ENCODE measurements around the gene TAS2R7.
A peak's percentile ranks its signal among the peaks of the same experiment; 100 is the strongest.
"Not testable (repeated sequence)": the region's sequence is repeated elsewhere in the genome, so short reads cannot be mapped to it uniquely, and the experiment has no call there.

TAS2R7 gene

GRCh38 chr12:10802587-10802986, at the start of gene TAS2R7:
Gene TAS2R7, minus strand, starts transcription at chr12:10802627. Its CDS starts 57 bp downstream, at chr12:10802570.
- DNase-seq (ENCODE audit: low spot score), result no peak

DNA sequence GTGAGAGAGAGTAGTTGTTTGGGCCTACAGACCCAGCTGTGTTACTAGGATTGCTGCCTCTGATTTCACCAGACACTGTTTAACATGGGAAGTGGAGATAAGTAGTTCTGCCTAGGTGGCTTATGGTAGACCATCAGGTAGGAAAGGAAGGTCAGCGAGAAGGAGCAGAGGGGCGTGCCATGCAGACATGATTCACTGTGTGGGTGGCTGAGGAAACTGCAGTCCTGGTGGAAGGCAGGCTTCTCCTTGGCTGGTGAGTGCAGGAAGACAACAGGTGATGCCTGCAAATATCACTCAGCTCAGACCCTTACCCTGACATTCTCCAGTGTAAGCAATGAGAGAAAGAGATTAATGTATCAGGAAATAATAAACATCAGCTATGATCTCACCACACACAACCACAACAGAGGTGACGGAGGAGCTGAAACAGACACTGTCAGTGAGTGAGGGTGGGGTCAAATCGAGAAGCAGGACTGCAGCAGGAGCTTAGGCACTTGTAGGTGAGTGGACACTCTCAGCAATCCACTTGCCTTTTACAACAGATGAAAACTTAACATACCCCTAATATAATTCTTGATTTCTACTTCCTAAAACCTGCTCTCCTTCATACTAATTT, 48.9 kb upstream of the TAS2R7 start:
- no peak for DNase-seq (ENCODE audit: low spot score)

GRCh38 chr12:10849425-10849878, 47.0 kb upstream of the TAS2R7 start, which contains the start of gene PRR4:
Gene PRR4, minus strand, starts transcription at chr12:10849475. Its CDS starts 38 bp downstream, at chr12:10849437.
- no peak for DNase-seq (ENCODE audit: low spot score)

GRCh38 chr12:10847744-10848143, 45.3 kb upstream of the TAS2R7 start:
- no peak for DNase-seq (ENCODE audit: low spot score)

DNA sequence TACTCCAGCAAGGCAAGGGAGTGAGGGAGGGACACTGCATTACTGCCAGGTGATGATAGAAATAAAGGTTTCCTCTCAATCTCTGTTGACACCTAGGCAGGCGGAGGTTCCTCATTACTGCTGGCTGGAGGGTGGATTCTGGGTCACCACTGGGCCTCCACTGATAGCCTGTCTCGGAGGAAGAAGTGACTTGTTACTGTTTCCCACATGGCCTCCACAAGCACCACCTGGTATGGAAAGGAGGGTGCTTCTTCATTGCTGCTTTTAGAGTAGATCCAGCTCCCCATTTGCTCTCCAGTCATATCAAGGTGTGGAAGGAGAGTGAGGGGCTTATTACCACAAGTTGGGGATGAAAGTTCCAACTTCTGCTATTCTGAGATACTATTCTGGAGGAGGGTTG, 40.4 kb upstream of the TAS2R7 start:
- DNase-seq (ENCODE audit: low spot score), result no peak

DNA sequence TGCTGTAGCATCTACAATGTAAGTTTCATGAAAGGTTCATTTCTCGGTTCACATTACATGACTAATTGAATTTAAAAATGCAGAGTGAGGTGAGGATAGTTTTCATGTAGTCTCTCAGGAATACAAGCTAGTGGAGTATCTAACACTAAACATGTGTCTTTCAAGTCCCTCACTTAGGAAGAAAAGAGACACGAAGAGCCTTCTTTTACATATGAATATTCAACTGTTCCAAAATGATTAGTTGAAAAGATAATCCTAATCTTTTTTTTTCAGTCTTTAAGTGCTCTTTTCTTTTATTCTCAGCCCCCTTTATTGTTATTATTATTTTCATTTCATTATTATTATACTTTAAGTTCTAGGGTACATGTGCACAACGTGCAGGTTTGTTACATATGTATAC, 36.0 kb upstream of the TAS2R7 start:
- no peak for DNase-seq (ENCODE audit: low spot score)

DNA sequence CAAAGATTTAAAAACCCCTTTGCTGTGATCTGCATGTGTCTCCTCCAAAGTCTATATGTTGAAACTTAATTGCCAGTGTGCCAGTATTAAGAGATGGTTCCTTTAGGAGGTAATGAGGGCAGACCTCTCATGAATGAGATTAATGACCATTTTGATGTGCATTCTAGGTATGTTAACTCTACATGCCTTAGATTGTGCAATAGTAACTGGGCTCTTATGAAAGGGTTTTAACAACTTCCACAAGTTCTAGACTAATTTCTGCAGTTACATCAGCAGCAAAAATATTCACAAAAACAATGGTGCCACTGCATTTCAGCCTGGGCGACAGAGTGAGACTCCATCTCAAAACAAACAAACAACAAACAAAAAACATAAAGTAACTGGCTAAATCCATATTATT, 27.6 kb upstream of the TAS2R7 start:
- DNase-seq (ENCODE audit: low spot score), result no peak

DNA sequence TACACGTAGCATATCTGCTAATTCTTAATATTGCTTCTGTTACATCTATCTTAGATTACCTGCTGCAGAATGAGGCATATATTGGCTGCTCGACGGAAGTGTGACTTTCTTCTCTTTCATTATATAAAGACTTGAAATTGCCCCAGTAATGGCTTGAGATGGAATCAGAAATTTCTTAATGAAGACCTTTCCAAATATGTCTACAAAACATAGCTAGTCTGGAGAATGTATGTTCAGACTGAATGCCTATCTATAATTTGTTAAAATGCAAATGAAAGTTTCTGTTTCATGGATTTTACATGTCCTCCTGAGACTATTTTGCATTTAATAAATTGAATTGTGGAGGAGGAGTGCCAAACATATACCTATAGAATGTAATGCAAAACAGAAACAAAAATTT, 23.8 kb upstream of the TAS2R7 start, which contains the start of gene TAS2R10:
Gene TAS2R10 (minus strand): TSS at position 101 of the 400 bp plus-strand sequence. CDS start 89 bp downstream, at position 12.
- DNase-seq (ENCODE audit: low spot score), result no peak

DNA sequence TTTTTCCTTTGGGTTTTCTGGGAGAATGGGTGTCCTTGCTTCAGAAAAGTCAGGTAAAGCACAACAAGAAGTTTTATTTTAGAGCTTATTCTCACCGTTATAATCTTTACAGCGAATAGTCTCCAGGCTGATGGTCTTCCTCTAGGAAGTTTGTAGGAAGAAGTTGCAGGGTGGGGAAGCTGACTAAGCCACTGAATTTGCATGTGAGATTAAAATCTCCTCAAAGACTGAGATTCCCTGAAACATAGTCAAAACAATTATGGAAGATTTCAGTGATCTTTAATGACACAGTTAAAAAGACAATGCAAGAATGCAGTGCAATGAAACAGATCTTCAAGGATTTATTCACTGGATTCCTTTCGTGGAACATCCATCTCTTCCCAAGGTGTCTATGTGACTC, 22.5 kb upstream of the TAS2R7 start:
- no peak for DNase-seq (ENCODE audit: low spot score)

- DNase-seq (ENCODE audit: low spot score), result no peak
These were observed 9.6 kb upstream of the TAS2R7 start for GRCh38 chr12:10811883-10812536.

- no peak for DNase-seq (ENCODE audit: low spot score)
These were observed 7.6 kb upstream of the TAS2R7 start, which contains the start of gene TAS2R9 for GRCh38 chr12:10810068-10810467. Gene TAS2R9, minus strand, starts transcription at chr12:10810168. Its CDS starts 93 bp downstream, at chr12:10810075.

- DNase-seq (ENCODE audit: low spot score), result no peak
These were observed 4.8 kb upstream of the TAS2R7 start, which contains the start of gene TAS2R8 for GRCh38 chr12:10807186-10807585. Gene TAS2R8, minus strand, starts transcription at chr12:10807286. Its CDS starts 306 bp downstream, at chr12:10806980.

DNA sequence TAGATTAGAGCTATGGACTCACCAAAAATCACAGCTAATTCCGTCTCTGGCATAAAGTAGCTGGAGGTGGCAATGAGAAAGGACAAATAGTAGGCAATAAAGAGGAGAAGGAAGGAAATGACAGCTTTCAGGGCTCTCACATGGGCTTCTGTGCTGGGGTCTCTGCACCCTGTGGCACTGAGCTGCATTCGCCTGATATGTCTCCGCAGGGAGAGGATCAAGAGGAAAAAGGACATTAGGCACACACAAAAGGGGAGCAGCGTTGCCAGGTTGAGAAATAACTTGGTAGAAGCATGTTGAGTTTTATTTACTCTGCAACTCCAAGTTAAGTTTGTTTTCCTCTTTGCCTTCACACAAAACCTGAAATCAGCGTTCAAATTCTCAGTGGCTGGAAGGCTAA, 686 bp downstream of the TAS2R7 start:
- DNase-seq (ENCODE audit: low spot score), result no peak

DNA sequence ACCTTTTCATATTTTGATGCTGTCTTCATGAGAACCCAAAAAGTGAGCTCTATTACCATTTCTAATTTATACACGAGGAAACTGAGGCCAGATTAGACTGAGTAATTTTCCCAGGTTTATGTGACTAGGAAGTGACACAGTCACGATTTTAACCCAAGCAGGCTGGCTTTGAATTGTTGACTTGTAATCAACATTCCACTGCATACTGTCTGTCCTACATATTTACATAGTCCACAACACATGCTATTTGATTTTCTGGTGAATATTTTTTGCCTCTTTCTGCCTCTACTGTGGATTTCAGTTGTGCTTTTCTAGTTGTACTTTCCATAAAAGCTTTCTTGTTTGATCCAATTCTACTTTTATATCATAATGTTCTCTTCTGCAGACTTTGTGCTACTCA, 8.2 kb downstream of the TAS2R7 start:
- DNase-seq (ENCODE audit: low spot score), result no peak

DNA sequence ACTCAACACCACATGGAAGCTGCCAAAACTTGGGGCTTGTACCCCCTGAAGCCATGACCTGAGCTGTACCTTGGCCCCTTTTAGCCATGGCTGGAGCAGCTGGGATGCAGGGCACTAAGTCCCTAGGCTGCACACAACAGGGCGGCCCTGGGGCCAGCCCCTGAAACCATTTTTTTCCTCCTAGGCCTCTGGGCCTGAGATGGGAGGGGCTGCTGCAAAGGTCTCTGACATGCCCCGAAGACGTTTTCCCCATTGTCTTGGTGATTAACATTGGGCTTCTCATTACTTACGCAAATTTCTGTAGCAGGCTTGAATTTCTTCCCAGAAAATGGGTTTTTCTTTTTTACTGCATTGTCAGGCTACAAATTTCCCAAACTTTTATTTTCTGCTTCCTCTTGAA, 10.7 kb downstream of the TAS2R7 start:
- DNase-seq (ENCODE audit: low spot score), result not testable (repeated sequence)

GRCh38 chr12:10783252-10783651, 19.2 kb downstream of the TAS2R7 start:
- no peak for DNase-seq (ENCODE audit: low spot score)

- DNase-seq (ENCODE audit: low spot score), result no peak
These were observed 23.3 kb downstream of the TAS2R7 start for GRCh38 chr12:10779103-10779502.

DNA sequence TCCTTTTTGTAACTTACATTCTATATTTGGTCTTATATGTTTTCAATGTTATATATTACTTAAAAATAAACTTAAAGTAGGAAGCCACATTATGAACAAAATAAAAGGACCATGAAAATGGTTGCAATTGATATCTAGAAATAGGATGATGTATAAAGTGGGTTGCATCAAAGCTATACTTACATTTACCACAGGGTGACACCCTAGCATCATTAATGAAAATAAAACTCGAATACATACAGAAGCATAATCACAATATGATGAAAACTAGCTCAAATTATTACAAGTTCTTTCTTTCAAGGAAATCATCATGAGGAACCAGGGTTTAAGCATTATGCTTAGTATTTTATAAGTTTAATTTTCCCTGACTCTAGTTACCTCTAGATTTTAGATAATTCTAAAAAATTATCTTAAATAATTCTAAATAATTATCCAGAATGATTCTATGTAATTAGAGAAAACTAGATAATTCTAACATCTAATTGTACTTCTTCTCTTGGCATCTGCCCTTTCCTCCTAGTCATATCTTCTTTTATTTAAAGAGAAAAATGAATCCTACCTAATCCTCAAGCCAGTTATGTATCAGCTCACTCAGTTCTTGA, 31.2 kb downstream of the TAS2R7 start:
- peak; percentile 62 for DNase-seq (ENCODE audit: low spot score)

- DNase-seq (ENCODE audit: low spot score), result no peak
These were observed 42.8 kb downstream of the TAS2R7 start for GRCh38 chr12:10759657-10760056.

DNA sequence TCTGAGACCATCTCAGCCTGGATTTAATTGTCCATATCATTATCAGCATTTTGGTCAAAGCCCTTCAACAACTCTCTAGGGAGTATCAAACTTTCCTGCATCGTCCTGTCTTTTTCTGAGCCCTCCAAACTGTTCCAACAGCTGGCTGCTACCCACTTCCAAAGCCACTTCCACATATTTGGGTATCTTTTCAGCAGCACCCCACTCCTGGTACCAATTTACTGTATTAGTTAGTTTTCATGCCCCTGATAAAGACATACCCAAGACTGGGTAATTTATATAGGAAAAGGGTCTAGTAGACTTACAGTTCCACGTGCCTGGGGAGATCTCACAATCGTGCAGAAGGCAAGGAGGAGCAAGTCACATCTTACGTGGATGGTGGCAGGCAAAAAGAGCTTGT, 46.2 kb downstream of the TAS2R7 start:
- DNase-seq (ENCODE audit: low spot score), result no peak

- DNase-seq (ENCODE audit: low spot score), result no peak
These were observed 49.4 kb downstream of the TAS2R7 start for GRCh38 chr12:10753059-10753458.

All from LoVo (cell line).